ENCODE results near the gene SIX6.
"Not testable (repeated sequence)": the region's sequence is repeated elsewhere in the genome, so short reads cannot be mapped to it uniquely, and the experiment has no call there.

Gene SIX6

DNA sequence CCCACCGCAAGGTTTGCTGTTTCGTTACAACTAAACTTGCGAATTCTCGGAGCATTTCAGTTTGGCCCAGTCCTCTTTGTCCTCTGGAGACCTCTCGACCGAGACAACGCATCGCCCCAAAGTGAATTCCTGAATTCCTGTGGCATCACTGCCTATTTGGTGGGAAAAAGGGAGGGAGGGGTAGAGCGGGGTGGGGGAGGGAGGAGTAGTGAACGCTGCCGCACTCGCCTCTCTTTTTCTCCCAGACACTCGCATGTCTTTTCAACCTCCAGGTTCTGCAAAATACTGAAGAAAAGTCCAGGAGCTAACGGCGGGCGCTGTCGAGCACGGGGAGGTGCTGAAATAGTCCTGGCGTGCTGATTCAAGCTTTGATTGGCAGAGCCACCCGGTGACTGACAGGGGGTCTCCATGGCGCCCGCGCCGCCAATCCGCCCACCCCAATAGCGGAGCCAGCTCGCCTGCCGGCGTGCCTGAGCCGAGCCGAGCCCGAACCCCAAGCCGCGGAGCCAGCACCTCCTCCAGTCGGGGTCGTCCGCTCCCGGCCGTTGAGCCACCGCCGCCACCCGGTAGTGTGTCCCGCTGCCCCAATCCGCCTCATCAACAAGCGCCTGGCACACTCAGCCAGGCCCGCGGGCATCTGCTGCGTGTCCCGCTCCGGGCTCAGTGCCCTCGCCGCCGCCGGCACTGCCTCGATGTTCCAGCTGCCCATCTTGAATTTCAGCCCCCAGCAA is at the start of gene SIX6:
Gene SIX6, plus strand, starts transcription at position 440 of the 731 bp plus-strand sequence. Its CDS starts 253 bp downstream, at position 693.
- peak in 11 of 51 donors; percentile 9 to 82 (median 48) for DNase-seq

DNA sequence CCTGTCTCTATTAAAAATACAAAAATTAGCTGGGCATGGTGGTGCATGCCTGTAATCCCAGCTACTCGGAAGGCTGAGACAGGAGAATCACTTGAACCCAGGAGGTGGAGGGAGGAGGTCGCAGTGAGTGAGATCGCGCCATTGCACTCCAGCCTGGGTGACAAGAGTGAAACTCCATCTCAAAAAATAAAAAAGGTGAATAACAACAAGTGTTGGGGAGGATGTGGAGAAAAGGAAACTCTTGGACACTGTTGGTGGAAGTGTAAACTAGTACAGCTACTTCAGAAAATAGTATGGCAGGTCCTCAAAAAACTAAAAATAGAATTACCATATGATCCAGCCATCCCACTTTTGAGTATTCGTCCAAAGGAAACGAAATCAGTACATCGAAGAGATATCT is 28.7 kb upstream of the SIX6 start:
- not testable (repeated sequence) for DNase-seq

DNA sequence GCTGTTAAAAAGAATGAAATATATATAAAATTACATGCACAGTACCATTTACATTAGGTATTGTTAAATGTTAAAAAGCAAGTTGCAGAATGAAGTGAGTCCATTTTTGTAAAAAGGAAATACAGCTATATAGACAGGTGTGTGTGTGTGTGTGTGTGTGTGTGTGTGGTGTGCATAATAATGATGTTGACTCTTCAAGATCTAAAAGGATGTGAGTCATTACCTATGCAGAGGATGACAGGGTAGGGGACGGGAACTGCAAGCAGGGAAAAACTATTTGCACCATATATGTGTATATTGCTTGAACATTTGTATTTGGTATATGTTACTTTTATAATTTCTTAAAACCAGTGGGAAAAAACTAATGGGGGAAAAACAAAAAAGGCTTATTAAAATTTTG is 26.2 kb upstream of the SIX6 start:
- no peak for DNase-seq

DNA sequence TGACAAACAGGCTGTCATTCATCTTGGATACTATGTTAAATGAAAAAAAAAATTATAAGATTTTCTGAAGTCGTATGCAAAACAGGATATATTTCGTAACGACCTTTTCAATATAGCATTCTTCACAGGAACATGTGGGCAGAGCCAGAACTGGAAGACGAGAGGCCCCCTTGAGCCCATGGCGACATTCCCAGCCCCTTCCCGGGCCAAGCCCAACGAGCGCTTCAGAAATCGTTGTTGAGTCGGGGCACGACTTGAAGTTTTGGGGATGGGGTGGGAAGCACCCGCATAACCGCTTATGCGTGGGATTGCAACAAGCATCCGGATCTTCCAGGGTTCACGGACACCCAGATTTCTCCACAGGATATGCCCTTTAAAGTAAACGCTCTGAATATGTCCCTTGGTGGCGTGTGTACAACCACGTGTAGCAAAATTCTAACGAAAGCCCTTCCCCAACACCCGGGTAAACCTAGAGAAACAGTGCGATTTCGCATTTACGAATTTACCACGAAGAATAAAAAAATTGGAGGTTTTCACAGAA is 23.8 kb upstream of the SIX6 start:
- DNase-seq: no peak

DNA sequence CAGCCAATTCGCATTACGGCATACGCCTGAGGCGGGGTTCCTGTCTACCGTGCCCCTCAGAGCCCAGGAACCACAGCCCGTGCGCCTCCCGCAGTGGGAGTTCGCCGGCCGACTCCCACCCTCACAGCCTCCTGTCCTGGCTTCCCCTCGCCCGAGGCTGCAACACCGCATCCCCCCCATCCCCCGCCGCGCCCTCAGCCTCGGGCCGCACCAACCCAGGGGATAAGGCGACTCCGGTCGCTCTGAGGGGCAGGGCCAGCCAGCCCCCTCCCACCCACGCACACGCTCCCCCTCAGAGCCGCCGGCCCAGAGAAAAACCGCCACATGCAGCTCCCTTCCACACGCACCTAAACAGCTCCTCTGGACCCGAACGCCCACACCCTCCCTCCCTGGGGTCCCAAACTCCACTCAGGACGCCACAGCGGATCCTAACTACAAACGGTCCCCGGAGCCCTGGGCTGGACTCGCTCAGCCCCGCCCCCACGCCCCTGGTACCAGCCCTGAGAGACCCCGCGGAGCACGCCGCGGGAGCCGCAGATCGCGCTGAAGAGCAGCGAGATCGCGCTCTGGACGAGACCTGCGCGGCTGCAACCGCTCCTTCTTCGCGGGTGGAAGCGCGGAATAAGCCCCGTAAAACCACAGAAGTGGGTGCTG is 23.2 kb upstream of the SIX6 start, which contains the start of gene C14orf39:
Gene C14orf39, minus strand, starts transcription at position 466 of the 654 bp plus-strand sequence. CDS start 985 bp downstream, outside the sequence.
- DNase-seq: peak in 1 of 51 donors; percentile 6

DNA sequence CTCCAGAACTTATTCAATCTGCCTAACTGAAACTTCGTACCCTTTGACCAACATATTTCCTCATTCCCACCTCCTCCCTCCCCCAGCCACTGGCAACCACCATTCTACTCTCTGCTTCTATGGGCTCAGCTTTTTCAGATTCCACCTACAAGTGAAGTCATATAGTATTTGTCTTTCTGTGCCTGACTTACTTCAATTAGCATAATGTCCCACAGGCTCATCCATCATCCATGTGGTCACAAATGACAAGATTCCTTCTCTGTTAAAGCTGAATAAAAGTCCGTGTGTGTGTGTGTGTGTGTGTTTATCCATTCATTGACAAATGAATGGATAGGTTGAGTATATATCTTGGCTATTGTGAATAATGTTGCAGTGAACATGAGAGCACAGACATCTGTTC is 21.7 kb upstream of the SIX6 start:
- no peak for DNase-seq

DNA sequence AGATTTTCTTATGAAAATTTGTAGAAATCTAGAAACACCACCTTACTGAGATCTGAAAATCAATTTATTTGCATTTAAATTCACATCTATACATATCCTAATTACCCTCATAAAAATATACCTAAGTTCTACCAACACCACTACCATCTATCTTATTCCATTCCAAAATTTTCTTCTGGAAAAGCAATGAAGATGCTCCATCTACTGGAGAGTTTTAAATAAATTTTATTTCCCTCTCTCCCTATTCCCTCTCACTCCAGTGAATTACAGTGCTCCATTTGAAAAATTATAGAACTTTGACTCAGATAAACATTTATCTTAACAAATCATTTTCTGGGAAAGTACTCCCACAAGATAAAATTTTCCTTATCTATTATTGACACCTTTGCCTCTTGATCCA is 20.8 kb upstream of the SIX6 start:
- DNase-seq: no peak

DNA sequence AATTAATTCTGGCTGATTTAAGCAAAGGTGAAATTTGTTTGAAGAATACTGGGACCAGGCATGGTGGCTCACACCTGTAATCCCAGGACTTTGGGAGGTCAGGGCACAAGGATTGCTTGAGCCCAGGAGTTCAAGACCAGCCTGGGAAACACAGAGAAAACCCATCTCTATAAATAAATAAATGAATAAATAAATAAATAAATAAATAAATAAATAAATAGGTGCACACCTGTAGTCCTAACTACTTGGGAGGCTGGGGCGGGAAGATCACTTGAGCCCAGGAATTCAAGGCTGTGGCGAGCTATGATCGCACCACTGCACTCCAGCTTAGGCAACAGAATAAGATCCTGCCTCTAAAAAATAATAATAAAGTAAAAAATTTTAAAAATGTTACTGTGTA is 18.7 kb upstream of the SIX6 start:
- DNase-seq: no peak

DNA sequence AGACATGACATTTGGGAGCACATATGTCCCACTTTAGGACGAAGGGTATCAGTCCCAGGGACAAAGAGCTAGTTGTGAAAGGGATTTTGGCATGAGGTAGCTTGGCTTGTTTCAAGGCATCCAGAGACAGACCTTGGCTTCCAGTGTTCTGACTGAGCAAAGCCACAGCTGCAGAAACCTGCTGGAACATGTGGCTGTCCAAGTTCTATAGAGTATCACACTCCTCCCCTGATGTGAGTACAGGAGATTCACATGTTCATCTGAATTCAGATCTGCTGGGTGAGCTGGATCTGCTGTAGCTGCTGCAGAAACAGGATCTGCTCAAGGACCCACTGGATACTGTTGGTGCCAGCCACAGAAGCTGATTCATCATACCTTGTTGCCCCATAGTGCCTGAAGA is 13.0 kb upstream of the SIX6 start:
- DNase-seq: no peak

DNA sequence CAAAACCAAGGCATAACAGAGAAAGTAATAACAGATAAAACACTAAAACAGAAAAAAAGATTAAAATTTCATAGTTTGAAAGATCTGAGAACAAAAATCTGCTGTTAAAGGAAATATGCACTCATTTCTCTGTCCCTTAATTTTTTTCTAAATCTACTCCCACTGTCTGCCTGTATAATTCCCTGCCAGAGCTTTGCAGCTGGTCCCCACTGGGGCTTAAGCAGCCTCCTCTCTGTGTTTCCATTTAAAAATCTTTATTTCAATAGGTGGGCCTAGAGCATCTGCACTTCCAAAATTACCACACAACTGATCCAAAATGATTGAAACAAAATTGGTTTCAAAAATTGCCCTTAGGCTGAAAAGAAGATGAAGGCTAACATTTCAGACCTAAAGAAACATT is 6.4 kb upstream of the SIX6 start:
- DNase-seq: no peak

DNA sequence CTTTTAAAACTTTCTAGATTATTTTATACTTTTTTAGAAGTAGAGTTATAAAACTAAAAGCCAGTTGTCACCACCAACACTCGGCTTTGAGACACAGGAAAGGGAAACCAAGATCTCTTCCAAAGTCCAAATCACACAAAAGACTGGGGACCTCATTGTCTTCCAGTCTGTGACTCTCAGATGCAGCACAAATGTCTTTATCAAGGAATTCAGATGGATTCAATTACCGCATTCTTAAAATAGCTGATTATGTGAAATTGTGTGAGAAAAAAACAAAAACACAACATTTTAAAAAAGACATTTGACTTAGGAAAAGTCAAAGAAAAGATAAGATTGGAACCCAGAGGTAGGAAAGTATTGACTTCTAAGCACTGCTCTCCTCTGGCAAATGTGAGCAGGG is 3.5 kb upstream of the SIX6 start:
- DNase-seq: no peak

DNA sequence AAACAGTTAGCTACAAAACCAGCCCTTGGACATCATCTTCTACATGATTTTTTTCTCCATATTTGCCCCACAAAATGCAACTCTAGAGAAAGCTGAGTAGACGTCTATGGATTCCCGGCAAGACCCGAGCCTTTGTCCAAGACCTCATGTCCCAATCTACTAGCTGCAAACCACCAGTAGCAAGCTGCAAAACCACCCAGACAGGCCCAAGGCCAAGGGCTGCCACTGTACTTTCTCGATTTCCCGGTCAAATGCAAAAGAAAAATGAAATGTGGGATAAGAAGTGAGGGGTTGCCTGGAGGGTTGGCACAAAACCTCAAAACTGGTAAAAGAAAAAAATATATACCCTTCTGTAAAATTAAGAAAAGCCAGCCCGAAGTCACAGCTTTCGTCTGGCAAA is 2.9 kb upstream of the SIX6 start:
- no peak for DNase-seq

DNA sequence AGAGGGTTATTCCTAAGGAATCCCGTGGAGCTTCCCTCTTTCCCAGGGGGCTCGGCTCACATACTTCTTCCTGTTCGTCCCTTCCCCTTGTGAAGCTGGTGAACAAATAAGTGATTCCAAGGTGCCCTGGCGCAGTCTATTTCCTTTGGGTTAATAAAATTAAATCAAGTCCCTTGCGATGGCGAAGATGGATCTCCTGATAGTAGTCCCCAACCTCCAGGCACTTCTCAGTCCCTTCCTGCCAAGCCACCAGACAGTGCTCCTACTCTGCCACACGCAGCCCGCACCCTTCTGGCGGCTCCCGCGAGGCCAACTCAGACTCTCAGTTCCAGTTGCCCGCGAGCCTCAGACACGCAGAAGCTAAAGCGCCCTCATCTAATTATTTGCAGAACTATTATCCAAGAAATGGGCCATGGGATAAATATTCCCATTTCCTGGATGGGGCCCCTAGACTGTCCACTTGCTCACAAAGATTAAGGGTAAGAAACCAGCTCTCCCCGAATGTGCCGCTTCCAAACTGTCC is 2.4 kb upstream of the SIX6 start:
- no peak for DNase-seq

DNA sequence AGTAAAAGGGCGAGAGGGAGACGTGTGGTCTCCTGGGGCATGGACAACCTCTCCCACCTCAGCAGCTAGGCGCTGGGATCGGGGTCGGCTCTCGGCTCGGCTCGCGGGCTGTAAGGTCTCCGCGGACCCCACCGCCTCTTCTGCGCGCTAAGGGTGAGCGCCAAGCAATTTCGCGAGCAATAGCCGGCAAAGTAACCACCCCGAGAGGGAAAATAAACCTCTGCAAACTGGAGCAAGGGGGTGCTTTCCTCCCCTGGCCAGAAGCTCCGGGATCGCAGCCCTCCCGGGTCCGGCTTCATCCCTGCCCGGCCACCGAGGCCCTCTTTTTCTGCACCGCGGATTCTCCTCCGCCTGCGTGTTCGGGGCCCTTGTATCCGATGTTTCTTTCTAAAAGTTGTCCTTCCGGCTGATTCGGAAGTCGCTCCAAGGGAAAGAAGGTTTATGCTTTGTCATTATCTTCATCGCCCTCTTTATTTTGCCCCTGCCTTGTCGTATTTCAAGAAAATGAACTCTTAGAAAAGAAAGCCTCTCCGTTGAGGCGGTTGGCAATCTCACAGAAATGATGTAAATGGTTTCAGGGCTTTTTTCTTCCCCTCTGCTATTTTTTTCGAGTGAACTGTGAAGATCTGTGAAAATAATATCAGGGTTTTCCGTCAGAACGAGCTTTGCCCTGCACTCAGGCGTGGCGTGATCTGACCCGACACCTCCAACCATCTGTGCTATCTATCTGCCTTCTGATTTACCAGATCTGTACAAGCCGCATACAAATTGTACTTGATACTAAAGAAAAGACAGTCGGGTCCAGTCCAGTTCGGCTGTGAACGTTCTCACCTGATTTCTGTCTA is 1.7 kb upstream of the SIX6 start:
- no peak for DNase-seq

DNA sequence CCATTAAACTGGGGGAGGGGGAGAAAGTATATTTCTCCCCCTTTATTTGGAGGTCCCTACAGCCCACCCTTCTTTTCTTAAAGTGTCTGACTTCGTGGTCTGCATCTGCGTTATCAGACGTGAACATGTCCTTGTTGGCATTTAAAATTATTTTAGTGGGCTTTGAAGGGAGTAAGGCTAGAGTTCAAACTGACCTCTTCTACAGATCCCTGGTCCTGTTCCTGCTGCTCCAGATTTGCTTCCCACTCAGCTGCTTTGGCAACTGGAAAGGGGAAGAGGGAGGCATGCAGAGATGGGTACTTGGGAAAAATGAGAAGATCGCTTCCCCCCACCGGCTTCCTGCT is 611 bp upstream of the SIX6 start:
- no peak for DNase-seq

DNA sequence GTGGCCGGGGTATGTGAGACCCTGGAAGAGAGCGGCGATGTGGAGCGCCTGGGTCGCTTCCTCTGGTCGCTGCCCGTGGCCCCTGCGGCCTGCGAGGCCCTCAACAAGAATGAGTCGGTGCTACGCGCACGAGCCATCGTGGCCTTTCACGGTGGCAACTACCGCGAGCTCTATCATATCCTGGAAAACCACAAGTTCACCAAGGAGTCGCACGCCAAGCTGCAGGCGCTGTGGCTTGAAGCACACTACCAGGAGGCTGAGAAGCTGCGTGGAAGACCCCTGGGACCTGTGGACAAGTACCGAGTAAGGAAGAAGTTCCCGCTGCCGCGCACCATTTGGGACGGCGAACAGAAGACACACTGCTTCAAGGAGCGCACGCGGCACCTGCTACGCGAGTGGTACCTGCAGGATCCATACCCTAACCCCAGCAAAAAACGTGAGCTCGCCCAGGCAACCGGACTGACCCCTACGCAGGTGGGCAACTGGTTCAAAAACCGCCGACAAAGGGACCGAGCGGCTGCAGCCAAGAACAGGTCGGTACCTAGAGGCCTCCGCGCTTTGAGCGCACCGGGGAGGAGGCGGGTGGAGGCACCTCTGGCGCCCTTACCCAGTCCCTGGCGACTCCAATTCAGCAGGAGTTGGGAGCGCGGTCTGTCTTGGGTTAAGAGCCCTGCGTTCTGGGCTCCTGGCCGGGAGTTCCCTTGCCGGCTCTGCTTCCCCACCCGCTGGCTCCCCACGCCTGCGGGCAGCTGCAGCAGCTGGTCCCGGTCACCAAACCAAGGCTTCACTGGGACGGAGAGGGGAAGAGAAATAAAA is 700 bp downstream of the SIX6 start:
- DNase-seq: no peak

DNA sequence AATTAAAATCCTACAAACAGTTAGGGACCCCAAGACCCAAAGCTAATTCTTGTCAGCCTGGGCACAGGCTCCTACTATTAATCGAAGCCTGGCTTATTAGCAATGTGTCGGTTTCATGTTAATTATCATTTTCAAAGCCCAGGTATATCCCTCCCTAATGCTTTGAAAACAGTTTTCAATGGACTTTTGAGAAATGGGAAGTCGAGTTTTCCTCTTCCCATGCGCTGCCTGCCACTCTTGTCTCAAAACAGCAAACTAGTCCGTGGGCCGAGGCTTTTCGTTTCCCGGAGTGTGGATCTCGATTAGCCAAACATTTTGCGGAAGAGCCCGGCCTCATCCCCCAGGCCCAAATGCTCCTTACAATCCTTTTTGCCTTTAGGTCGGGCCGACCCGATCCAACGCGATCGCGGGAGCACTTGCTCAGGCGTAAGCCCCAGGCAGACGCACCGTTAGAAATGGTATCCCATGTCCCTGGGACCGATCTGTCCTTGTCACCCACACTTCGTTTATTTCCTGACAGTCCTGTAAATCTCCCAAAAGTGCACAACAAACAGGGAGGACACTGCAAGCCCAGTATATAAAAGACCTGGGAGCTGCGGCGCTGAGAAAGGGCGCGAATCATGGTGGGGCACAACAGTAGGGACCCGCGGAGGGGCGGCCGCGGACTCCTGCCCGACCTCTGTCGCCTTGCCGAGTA is 1.5 kb downstream of the SIX6 start:
- DNase-seq: no peak

DNA sequence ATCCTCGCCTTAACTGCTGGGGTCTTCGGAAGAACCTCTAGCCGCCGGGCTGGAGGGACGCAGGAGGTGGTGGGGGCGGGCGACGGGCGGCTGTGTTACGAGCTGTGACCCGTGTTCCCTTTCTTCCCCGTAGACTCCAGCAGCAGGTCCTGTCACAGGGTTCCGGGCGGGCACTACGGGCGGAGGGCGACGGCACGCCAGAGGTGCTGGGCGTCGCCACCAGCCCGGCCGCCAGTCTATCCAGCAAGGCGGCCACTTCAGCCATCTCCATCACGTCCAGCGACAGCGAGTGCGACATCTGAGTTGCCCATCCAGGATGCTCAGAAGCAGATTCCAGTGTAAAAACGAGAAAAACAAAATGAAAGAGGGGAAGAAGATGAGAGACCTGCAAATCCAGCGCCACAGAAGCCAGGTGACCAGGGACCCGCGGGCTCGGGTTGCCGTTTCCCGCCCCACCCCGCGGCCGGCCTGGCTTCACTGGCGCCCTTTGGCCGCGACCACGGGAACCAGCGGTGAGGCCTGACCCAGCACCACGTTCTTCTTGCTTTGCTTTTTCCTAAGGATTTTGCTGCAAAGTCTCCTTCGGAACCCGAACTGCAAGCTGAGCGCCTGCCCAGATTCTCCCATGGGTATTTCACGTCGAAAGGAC is 2.1 kb downstream of the SIX6 start:
- no peak for DNase-seq

DNA sequence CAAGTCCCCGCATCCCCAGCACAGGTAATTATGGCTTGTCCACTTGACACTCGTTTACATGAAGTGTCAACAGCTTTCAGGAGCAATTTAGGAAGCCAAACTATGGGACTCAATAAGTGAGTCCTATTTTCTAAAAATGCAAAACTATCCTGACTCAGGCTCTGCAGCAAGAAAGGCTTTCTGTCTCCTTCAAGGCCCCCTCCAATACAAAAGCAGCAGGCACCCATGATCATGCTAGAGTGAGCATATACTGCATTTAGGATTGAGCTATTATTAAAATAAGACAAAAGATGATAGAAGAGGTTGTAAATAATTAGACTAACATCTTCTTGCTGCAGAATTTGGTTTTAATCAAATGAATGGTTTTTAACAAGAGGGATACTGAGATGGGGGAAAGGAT is 3.2 kb downstream of the SIX6 start:
- DNase-seq: no peak
